SU-DHL-6 (cell line): ENCODE measurements around the gene PSD.

Experiments
- EZH2phosphoT487 ChIP-seq: fragments of 200-600 bp; sonication (generic), shearing (Covaris generic); conservative IDR thresholded peaks from 2 replicates; pipeline ENCODE4 v1.6.1; 2018; ENCODE audit warnings: mild to moderate bottlenecking, antibody characterized with exemption, low read length, moderate library complexity, mixed read lengths
- TF ChIP-seq, protein P1 (sequence below): fragments of 200-600 bp; sonication (generic); IDR thresholded peaks from one replicate; pipeline ENCODE4 v1.5.1; 2017; ENCODE audit warnings: antibody characterized with exemption, mild to moderate bottlenecking, low read length, moderate library complexity; ENCODE audit not compliant: insufficient read depth, poor library complexity, severe bottlenecking

DNA sequence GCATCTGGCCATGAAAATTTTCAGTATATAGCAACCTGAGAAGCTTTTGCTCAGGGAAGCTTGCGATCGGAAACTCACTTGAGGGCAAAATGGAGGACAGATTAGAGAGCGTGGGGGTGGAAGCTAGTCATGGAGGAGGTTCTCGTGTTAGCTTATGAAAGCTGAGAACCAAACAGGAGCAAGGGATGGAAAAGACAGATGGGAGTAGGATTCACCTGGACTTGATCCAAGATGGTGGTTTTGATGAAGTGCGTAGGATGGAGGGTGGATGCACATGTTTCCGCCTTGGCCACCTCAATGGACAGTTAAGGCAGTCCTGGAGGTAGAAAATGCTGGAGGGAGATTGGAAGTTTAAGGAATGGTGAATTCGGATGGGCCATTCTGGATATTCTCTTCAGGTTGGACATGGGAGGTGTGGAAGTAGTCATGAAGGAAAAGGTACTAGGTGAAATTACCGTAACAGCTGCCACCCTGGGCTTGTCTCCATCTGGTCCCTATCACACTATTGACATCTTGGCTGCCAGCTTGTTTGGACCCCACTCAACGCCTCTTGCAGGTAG is 39.1 kb upstream of the PSD start:
- TF ChIP-seq, protein P1, sequence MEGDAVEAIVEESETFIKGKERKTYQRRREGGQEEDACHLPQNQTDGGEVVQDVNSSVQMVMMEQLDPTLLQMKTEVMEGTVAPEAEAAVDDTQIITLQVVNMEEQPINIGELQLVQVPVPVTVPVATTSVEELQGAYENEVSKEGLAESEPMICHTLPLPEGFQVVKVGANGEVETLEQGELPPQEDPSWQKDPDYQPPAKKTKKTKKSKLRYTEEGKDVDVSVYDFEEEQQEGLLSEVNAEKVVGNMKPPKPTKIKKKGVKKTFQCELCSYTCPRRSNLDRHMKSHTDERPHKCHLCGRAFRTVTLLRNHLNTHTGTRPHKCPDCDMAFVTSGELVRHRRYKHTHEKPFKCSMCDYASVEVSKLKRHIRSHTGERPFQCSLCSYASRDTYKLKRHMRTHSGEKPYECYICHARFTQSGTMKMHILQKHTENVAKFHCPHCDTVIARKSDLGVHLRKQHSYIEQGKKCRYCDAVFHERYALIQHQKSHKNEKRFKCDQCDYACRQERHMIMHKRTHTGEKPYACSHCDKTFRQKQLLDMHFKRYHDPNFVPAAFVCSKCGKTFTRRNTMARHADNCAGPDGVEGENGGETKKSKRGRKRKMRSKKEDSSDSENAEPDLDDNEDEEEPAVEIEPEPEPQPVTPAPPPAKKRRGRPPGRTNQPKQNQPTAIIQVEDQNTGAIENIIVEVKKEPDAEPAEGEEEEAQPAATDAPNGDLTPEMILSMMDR = no peak
- no peak for TF ChIP-seq EZH2phosphoT487
